Upper lobe of left lung (tissue), 6 donors: ENCODE results near the gene LMOD1. TPM values are rescaled to one million over a fixed set of nuclear protein-coding genes. Genes with fewer than 3 reads are reported as not detected.
A peak's percentile ranks its signal among the peaks of the same experiment; 100 is the strongest.

ENCODE experiments used
- ATAC-seq, 2 donors: fragments of 200-7000 bp; cut with Tn5 transposase; one replicate each; pipeline ENCODE4 v1.9.1; 2022; ENCODE audit warnings: mild to moderate bottlenecking in 2 of 2, moderate library complexity in 2 of 2; ENCODE audit not compliant: low FRiP score in 2 of 2
- DNase-seq, 2 donors: peaks; one replicate each; pipeline ENCODE4 v3.0.0-alpha.2; 2019 to 2020
- H3K27ac ChIP-seq, 4 donors: fragments of 200-600 bp; sonication (generic); one replicate each; pipeline ENCODE4 v1.5.1; 2016 to 2019
- H3K27me3 ChIP-seq, 4 donors: fragments of 200-600 bp; sonication (generic); one replicate each; pipeline ENCODE4 v1.5.1; 2017 to 2019
- H3K36me3 ChIP-seq, 4 donors: fragments of 200-600 bp; sonication (generic); one replicate each; pipeline ENCODE4 v1.5.1; 2016 to 2019
- H3K4me1 ChIP-seq, 4 donors: fragments of 200-600 bp; sonication (generic); one replicate each; pipeline ENCODE4 v1.5.1; 2018 to 2019
- H3K4me3 ChIP-seq, 4 donors: fragments of 200-600 bp; sonication (generic); one replicate each; pipeline ENCODE4 v1.5.1; 2017 to 2019; ENCODE audit warnings: mild to moderate bottlenecking in 2 of 4, moderate library complexity in 1 of 4
- H3K9me3 ChIP-seq, 4 donors: fragments of 200-600 bp; sonication (generic); one replicate each; pipeline ENCODE4 v1.5.1; 2018 to 2019
- EP300 ChIP-seq, 4 donors: sonication (generic); formaldehyde crosslinking; IDR thresholded peaks; one replicate each; pipeline ENCODE4 v1.5.1; 2017; ENCODE audit warnings: antibody characterized with exemption in 4 of 4, control low read depth in 2 of 4
- POLR2A ChIP-seq, 4 donors: fragments of 450-650 bp; IDR thresholded peaks; one replicate each; pipeline ENCODE4 v1.5.1; 2016 to 2017; ENCODE audit warnings: antibody characterized with exemption in 4 of 4, mild to moderate bottlenecking in 2 of 4
- POLR2AphosphoS5 ChIP-seq, 2 donors: sonication (generic); formaldehyde crosslinking; IDR thresholded peaks; one replicate each; pipeline ENCODE4 v1.5.1; 2017; ENCODE audit warnings: antibody characterized with exemption in 2 of 2
- WGBS, 2 donors: methylation state at CpG; one replicate each; pipeline ENCODE4 v1.1.5; 2017 to 2018; 5-methylcytosine and 5-hydroxymethylcytosine counted together
- total RNA-seq, 6 donors: library from RNA; depleted of rRNA in 4 of 6; stranded (reverse); fragments of >200 nt in 4 of 6; gene quantifications; one replicate each; pipeline versions ENCODE4 v1.1.0 to v1.2.1, GENCODE V29; 2016 to 2021
- TF ChIP-seq, protein P1 (sequence below), 6 experiments: fragments of 450-650 bp in 4 of 6; fragments of 200-600 bp in 2 of 6; sonication (generic) in 2 of 6; IDR thresholded peaks; one replicate each; pipeline ENCODE4 v1.5.1; 2016 to 2019; ENCODE audit warnings: antibody characterized with exemption in 6 of 6
- donor health status: DM: no; HTN: no; CAD: no; lungs with moderate emphysema.
- donor health status: DM: no; HTN: yes; CAD: no; lungs with severe emphysema.

Gene LMOD1
- total RNA-seq, 6 donors from 2014 or later: 16.6 to 28.1 (median 22.9) TPM

DNA sequence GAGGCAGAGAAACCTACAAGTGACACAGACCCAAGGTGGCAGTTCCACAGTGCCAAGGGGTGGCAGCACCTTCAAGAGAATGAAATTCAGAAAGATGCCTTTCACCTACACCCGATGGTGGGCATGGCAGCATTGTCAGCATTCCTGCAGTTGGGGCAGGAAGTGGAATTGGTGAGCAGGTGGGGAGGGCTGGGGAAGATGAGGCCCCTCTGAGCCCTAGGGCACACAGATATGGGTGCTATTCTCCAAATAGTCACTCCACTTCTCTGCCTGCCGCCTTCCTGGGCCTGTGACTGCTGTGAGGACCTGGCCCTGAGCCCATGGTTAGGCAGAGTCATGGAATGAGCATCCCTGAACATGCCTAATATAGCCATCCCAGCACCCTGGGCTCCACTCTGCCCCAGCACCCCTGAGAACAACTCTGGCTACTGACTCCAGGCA is 49.4 kb downstream of the LMOD1 start:
- ATAC-seq: no peak

DNA sequence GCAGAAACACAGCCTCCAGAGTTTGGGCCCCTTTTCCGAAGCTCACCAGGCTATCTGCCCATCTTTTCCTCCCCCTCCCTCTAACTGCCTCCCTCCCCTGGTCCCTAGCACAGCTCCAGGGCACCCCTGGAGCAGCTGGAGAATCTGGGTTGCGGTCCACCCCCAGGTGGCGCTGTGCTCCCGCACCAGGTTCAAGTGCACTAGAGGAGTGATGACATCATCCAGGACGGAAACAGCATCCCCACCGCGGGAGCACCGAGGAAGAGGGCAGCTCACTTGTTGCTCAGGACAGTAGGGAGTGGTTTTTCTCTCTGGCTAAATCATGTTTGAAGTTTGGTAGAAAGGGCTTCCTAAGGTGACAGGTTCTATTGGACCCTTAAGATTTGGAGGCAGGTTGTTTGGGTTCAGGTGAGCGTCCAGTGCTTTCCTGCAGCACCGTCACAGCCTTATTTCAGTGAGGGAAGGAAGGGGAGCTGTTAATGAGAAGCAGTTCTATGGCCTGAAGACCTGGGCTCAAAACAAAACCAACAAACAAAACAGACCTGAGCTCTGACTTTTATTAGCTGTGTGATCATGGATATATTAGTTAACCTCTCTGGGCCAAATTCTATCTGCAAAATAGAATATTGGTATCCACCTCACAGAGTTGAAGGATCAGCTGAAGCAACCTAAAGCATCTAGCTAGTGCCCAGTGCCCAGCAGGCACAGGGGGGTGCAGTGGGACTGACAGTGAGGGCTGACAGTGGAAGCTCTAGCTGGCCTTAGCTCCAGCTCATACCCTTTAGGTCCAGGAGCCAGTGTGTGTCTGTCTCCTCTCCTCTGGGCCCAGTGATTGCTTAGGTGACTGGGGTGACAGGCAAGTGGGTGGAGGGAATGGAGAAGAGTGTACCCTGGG is 50.2 kb downstream of the LMOD1 start:
- ATAC-seq: peak; percentile 82 to 92
- WGBS, 2 donors: 14 to 15% methylated on average over 9 to 10 of the region's 10 CpGs
- H3K36me3 ChIP-seq: peaks cover 0 to 8% (median 0%) of the 10 kb centered on the region in 4 donors
- no peak overlapping the region for H3K4me3 ChIP-seq
- H3K4me1 ChIP-seq: peaks cover 0 to 7% (median 2%) of the 10 kb centered on the region in 4 donors
- TF ChIP-seq POLR2A (IDR thresholded peaks at IDR 0.05) (no peak), EP300 (IDR thresholded peaks at IDR 0.05) (no peak), POLR2AphosphoS5 (IDR thresholded peaks at IDR 0.05) (peak; percentile 48 to 51)
- TF ChIP-seq, protein P1, sequence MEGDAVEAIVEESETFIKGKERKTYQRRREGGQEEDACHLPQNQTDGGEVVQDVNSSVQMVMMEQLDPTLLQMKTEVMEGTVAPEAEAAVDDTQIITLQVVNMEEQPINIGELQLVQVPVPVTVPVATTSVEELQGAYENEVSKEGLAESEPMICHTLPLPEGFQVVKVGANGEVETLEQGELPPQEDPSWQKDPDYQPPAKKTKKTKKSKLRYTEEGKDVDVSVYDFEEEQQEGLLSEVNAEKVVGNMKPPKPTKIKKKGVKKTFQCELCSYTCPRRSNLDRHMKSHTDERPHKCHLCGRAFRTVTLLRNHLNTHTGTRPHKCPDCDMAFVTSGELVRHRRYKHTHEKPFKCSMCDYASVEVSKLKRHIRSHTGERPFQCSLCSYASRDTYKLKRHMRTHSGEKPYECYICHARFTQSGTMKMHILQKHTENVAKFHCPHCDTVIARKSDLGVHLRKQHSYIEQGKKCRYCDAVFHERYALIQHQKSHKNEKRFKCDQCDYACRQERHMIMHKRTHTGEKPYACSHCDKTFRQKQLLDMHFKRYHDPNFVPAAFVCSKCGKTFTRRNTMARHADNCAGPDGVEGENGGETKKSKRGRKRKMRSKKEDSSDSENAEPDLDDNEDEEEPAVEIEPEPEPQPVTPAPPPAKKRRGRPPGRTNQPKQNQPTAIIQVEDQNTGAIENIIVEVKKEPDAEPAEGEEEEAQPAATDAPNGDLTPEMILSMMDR (IDR thresholded peaks at IDR 0.05): peak; percentile 87 to 97 (median 95)
- no peak overlapping the region for H3K27ac ChIP-seq
- no peaks in the 10 kb centered on the region for H3K9me3 ChIP-seq
- peak; percentile 87 to 94 for DNase-seq
- H3K27me3 ChIP-seq: no peaks in the 10 kb centered on the region

More for the DNA sequence above, 49.4 kb downstream of the LMOD1 start:
- H3K4me3 ChIP-seq: no peak overlapping the region
- H3K9me3 ChIP-seq: no peaks in the 10 kb centered on the region
- TF ChIP-seq EP300 (IDR thresholded peaks at IDR 0.05): no peak
- peak overlapping the region in 1 of 4 donors; percentile 8 for H3K27ac ChIP-seq
- H3K27me3 ChIP-seq: no peaks in the 10 kb centered on the region
- WGBS, 2 donors: 17 to 55% methylated on average over 1 to 2 of the region's 2 CpGs
- no peak for DNase-seq
- peaks cover 0 to 7% (median 2%) of the 10 kb centered on the region in 4 donors for H3K4me1 ChIP-seq
- H3K36me3 ChIP-seq: peaks cover 0 to 8% (median 0%) of the 10 kb centered on the region in 4 donors

DNA sequence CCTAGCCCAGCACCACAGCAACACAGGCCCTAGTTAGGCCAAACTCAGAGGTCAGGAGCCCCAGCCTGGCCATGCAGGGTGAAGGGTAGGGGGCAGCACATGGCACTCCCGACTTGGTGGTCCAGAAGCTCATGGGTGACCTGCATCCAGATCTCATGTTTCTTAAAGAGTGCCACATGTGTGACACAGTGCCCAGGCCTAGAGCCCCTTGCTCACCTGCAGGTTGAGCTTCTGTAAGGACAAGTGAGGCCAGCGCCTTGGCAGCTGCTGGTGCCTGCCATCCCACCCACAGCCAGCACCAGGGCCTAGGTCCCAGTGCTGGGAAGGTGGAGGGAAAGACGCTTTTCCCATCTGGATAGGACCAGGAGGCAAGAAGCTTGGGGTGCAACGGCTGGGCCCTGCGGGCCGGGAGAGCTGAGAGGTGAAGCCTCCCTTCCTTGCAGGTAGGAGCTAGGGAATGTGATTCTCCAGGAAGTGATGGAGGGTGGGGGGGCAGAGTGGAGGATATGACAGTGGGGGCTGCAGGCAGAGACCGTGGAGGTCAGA is 51.2 kb downstream of the LMOD1 start:
- 78 to 92% methylated on average over 5 to 7 of the region's 7 CpGs for WGBS, 2 donors
- Histone ChIP-seq H3K9me3 (no peaks in the 10 kb centered on the region), H3K4me1 (peaks cover 0 to 7% (median 2%) of the 10 kb centered on the region in 4 donors), H3K36me3 (peaks cover 0 to 8% (median 0%) of the 10 kb centered on the region in 4 donors), H3K4me3 (no peak overlapping the region), H3K27me3 (no peaks in the 10 kb centered on the region), H3K27ac (no peak overlapping the region)
- ATAC-seq (no peak), DNase-seq (peak in 1 of 2 donors; percentile 64)
- TF ChIP-seq POLR2A (IDR thresholded peaks at IDR 0.05): no peak
- TF ChIP-seq POLR2AphosphoS5 (IDR thresholded peaks at IDR 0.05): no peak
- TF ChIP-seq EP300 (IDR thresholded peaks at IDR 0.05): no peak
- TF ChIP-seq, protein P1 (IDR thresholded peaks at IDR 0.05): no peak

DNA sequence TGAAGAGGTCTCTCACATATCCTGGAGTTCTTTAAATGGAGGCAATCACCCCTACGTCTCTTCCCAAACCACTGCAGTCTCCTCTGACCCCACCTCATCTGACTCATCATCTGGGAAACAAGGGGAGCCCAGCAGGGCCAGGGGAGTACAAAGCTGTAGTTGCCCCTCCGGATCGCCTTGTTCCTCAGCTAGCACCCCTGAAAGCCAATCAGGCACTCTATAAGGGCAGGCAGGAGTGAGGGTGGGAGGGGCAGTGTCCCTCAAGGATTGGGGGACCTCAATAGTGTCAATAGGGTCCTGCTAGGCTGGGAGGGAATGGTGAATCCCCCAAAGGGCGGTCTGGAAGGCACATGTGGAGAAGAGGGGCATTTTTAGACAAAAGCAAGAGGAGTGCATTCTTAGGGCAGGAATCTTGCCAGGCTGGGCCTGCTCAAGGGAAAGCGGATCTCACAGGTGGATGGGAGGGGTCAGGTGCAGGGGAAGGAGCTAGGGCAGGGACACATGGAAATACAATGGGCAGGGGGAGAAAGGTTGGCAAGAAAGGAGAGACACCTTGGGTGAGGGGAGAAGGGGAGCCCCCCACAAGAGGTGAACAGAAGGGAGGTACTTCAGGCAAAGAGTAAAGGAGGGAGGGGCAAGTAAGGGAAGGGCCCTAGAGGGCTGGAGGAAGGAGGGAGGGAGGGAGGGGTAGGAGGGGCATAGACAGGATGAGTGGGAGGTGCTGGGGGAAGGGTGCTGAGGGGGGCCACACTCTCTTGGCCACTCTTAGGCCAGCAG is 51.8 kb downstream of the LMOD1 start:
- TF ChIP-seq EP300 (IDR thresholded peaks at IDR 0.05) (no peak), POLR2AphosphoS5 (IDR thresholded peaks at IDR 0.05) (no peak), POLR2A (IDR thresholded peaks at IDR 0.05) (no peak)
- TF ChIP-seq, protein P1 (IDR thresholded peaks at IDR 0.05): no peak
- Histone ChIP-seq H3K9me3 (no peaks in the 10 kb centered on the region), H3K36me3 (peaks cover 0 to 8% (median 0%) of the 10 kb centered on the region in 4 donors), H3K4me1 (peaks cover 2 to 10% (median 4%) of the 10 kb centered on the region in 4 donors), H3K27ac (no peak overlapping the region), H3K27me3 (no peaks in the 10 kb centered on the region), H3K4me3 (no peak overlapping the region)
- WGBS, 2 donors: 81 to 82% methylated on average over 4 to 5 of the region's 5 CpGs
- ATAC-seq (no peak), DNase-seq (no peak)

DNA sequence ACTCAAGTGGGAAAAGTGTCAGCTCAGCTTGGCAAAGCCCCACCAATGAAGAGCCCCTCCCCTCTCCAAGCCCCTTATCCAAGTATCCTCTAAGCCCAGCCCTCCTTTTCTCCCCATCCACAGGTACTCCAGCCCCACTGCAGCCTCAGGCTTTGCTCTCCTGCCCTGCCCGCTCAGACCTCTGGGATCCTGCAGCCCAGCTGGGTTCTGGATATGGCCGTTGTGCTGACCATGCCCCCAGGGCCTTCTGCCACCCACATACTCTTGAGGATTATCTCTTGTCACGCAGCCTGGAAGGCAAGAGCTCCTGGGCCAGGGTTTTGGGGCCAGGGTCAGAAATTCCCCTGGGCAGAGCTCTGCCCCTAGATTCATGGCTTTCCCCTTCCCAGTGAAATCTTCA is 52.9 kb downstream of the LMOD1 start:
- no peak for ATAC-seq
- TF ChIP-seq EP300 (IDR thresholded peaks at IDR 0.05) (no peak), POLR2A (IDR thresholded peaks at IDR 0.05) (no peak), POLR2AphosphoS5 (IDR thresholded peaks at IDR 0.05) (no peak)
- TF ChIP-seq, protein P1 (IDR thresholded peaks at IDR 0.05): no peak
- H3K27ac ChIP-seq: no peak overlapping the region
- no peaks in the 10 kb centered on the region for H3K27me3 ChIP-seq
- 78 to 80% methylated on average over 3 of the region's 3 CpGs for WGBS, 2 donors
- no peaks in the 10 kb centered on the region for H3K9me3 ChIP-seq
- H3K4me3 ChIP-seq: no peak overlapping the region
- peaks cover 0 to 8% (median 0%) of the 10 kb centered on the region in 4 donors for H3K36me3 ChIP-seq
- peaks cover 9 to 19% (median 12%) of the 10 kb centered on the region in 4 donors for H3K4me1 ChIP-seq
- DNase-seq: no peak
